Measurements from ENCODE around the gene ZNF143. TPM values are rescaled to one million over a fixed set of nuclear protein-coding genes. Genes with fewer than 3 reads are reported as not detected.
"Not testable (repeated sequence)": the region's sequence is repeated elsewhere in the genome, so short reads cannot be mapped to it uniquely, and the experiment has no call there.

Gene ZNF143
- total RNA-seq, 1 experiment from 2014 or later = 29.2 TPM

- H3K23me2 ChIP-seq (ENCODE audit: insufficient read length, low read depth, low read length, poor library complexity, severe bottlenecking) = no peaks in the 10 kb centered on the region
- H3K18ac ChIP-seq (ENCODE audit: insufficient read length, low read depth, low read length) = no peak overlapping the region
- H3K79me1 ChIP-seq (ENCODE audit: insufficient read depth, low read depth, low read length, poor library complexity, severe bottlenecking) = no peaks in the 10 kb centered on the region
- Mint-ChIP-seq H3K27me3 (ENCODE audit: low read depth) (no peaks in the 10 kb centered on the region), H3K4me1 (peaks cover 13% of the 10 kb centered on the region in 2 experiments), H3K4me3 (no peak overlapping the region), H3K9me3 (no peaks in the 10 kb centered on the region), H3K27ac (no peak overlapping the region), H3K36me3 (ENCODE audit: insufficient read depth in 1 of 3, low read depth in 3 of 3) (no peaks in the 10 kb centered on the region)
- H3K79me2 ChIP-seq (ENCODE audit: insufficient read depth, low read length) = no peaks in the 10 kb centered on the region
- TF ChIP-seq CTCF (conservative IDR thresholded peaks at IDR 0.05) = no peak
- no peak overlapping the region for H3T11ph ChIP-seq (ENCODE audit: low read length)
- H4K20me1 ChIP-seq (ENCODE audit: control insufficient read depth, insufficient read depth, insufficient read length) = no peaks in the 10 kb centered on the region
- H3K9ac ChIP-seq (ENCODE audit: extremely low read depth, insufficient read length, low read length) = no peak overlapping the region
- H2BK12ac ChIP-seq (ENCODE audit: insufficient read length, low read depth, low read length) = no peak overlapping the region
- H3K14ac ChIP-seq (ENCODE audit: insufficient read depth, low read length) = no peak overlapping the region
- H3K27ac ChIP-seq (ENCODE audit: insufficient read length, low read depth, low read length) = no peak overlapping the region
- no peaks in the 10 kb centered on the region for H3K9me3 ChIP-seq (ENCODE audit: control insufficient read depth, low read depth, low read length)
- no peak overlapping the region for H4K5ac ChIP-seq (ENCODE audit: insufficient read length, low read depth, low read length)
- no peak overlapping the region for H3K4ac ChIP-seq (ENCODE audit: low read depth, low read length)
- H3K56ac ChIP-seq (ENCODE audit: insufficient read length, low read depth, low read length) = no peak overlapping the region
- H2BK120ac ChIP-seq (ENCODE audit: low read depth, low read length, poor library complexity, severe bottlenecking) = no peak overlapping the region
- no peak overlapping the region for H2BK20ac ChIP-seq (ENCODE audit: low read depth, low read length, poor library complexity, severe bottlenecking)
- H3K27me3 ChIP-seq (ENCODE audit: insufficient read depth, low read length) = no peaks in the 10 kb centered on the region
- no peak overlapping the region for H2BK15ac ChIP-seq (ENCODE audit: low read depth, low read length)
- H4K8ac ChIP-seq (replicated peaks; ENCODE audit: insufficient read length, low read depth, low read length) = no peak overlapping the region
- no peak overlapping the region for H2AFZ ChIP-seq (ENCODE audit: low read length)
- no peak overlapping the region for H2BK5ac ChIP-seq (ENCODE audit: insufficient read length, low read length)
- no CpG with 5 or more reads among the region's 2 CpGs for WGBS (ENCODE audit: extremely low coverage, insufficient read length, low lambda C conversion rate)
- no peak overlapping the region for H3K4me2 ChIP-seq (ENCODE audit: insufficient read depth, insufficient read length, low read length)
- no peak overlapping the region for H4K91ac ChIP-seq (ENCODE audit: insufficient read length, low read depth, low read length)
- H3K4me1 ChIP-seq (ENCODE audit: insufficient read depth, low read length) = no peaks in the 10 kb centered on the region; the same call in 1 of the 2 replicates
- no peak overlapping the region for H2AK5ac ChIP-seq (ENCODE audit: insufficient read length, low read length)
- DNase-seq = no peak
- H3K23ac ChIP-seq (ENCODE audit: insufficient read length, low read depth, low read length) = no peak overlapping the region
Measured at GRCh38 chr11:9538548-9538947, 77.7 kb downstream of the ZNF143 start.

- H2AFZ ChIP-seq (ENCODE audit: low read length); H2BK15ac ChIP-seq (ENCODE audit: low read depth, low read length); H3K27ac Mint-ChIP-seq; H3K27ac ChIP-seq (ENCODE audit: insufficient read length, low read depth, low read length); H3K14ac ChIP-seq (ENCODE audit: insufficient read depth, low read length); H2BK12ac ChIP-seq (ENCODE audit: insufficient read length, low read depth, low read length); H4K91ac ChIP-seq (ENCODE audit: insufficient read length, low read depth, low read length); H3K27me3 ChIP-seq (ENCODE audit: insufficient read depth, low read length); H4K20me1 ChIP-seq (ENCODE audit: control insufficient read depth, insufficient read depth, insufficient read length); H3K23me2 ChIP-seq (ENCODE audit: insufficient read length, low read depth, low read length, poor library complexity, severe bottlenecking); H2BK5ac ChIP-seq (ENCODE audit: insufficient read length, low read length); H3K27me3 Mint-ChIP-seq (ENCODE audit: low read depth); H3K4me1 Mint-ChIP-seq; H3K79me2 ChIP-seq (ENCODE audit: insufficient read depth, low read length); H2AK5ac ChIP-seq (ENCODE audit: insufficient read length, low read length); H2BK120ac ChIP-seq (ENCODE audit: low read depth, low read length, poor library complexity, severe bottlenecking); H3K4me2 ChIP-seq (ENCODE audit: insufficient read depth, insufficient read length, low read length); H3K4me3 Mint-ChIP-seq; H2BK20ac ChIP-seq (ENCODE audit: low read depth, low read length, poor library complexity, severe bottlenecking); H3K9ac ChIP-seq (ENCODE audit: extremely low read depth, insufficient read length, low read length); H3K23ac ChIP-seq (ENCODE audit: insufficient read length, low read depth, low read length); H3K4ac ChIP-seq (ENCODE audit: low read depth, low read length); H3K4me1 ChIP-seq (ENCODE audit: insufficient read depth, low read length); H3K9me3 ChIP-seq (ENCODE audit: control insufficient read depth, low read depth, low read length); H4K8ac ChIP-seq (replicated peaks; ENCODE audit: insufficient read length, low read depth, low read length); H3K56ac ChIP-seq (ENCODE audit: insufficient read length, low read depth, low read length); DNase-seq; H3K18ac ChIP-seq (ENCODE audit: insufficient read length, low read depth, low read length); H3K79me1 ChIP-seq (ENCODE audit: insufficient read depth, low read depth, low read length, poor library complexity, severe bottlenecking); H3T11ph ChIP-seq (ENCODE audit: low read length); H4K5ac ChIP-seq (ENCODE audit: insufficient read length, low read depth, low read length): not testable (repeated sequence)
- Mint-ChIP-seq H3K36me3 (ENCODE audit: insufficient read depth in 1 of 3, low read depth in 3 of 3) (peaks cover 10 to 18% (median 15%) of the 10 kb centered on the region in 3 experiments), H3K9me3 (peaks cover 15 to 17% of the 10 kb centered on the region in 2 experiments)
- WGBS (ENCODE audit: extremely low coverage, insufficient read length, low lambda C conversion rate) = no CpG with 5 or more reads among the region's 5 CpGs
Measured at GRCh38 chr11:9549216-9549615, 88.4 kb downstream of the ZNF143 start.

Measured in H9 (cell line).